K562 (cell line): ENCODE data around the gene GRIK3. TPM values are rescaled to one million over a fixed set of nuclear protein-coding genes. Genes with fewer than 3 reads are reported as not detected.

Experiments
- DNMT1 ChIP-seq: fragments of 450-650 bp; IDR thresholded peaks from 2 replicates; pipeline ENCODE4 v1.6.1; 2016; ENCODE audit warnings: antibody characterized with exemption, mild to moderate bottlenecking
- E2F1 ChIP-seq: sonication (generic); formaldehyde crosslinking; IDR thresholded peaks from 2 replicates; pipeline ENCODE4 v1.8.1; 2023; ENCODE audit warnings: mild to moderate bottlenecking, missing genetic modification reagents, moderate library complexity
- KAT8 ChIP-seq: fragments of 450-650 bp; IDR thresholded peaks from 2 replicates; pipeline ENCODE4 v1.6.1; 2016; ENCODE audit warnings: low read depth, mild to moderate bottlenecking
- MAX ChIP-seq: sonication (generic); formaldehyde crosslinking; IDR thresholded peaks from 2 replicates; pipeline ENCODE4 v1.9.0; 2022; ENCODE audit warnings: mild to moderate bottlenecking, missing genetic modification reagents
- MBD2 ChIP-seq: sonication (generic); IDR thresholded peaks from 2 replicates; pipeline ENCODE4 v1.6.1; 2016; ENCODE audit warnings: low read depth, borderline replicate concordance
- PML ChIP-seq: IDR thresholded peaks from 2 replicates; pipeline ENCODE4 v1.6.1; 2012; ENCODE audit warnings: low read length, inconsistent platforms
- SMAD2 ChIP-seq: fragments of 150-350 bp; IDR thresholded peaks from 2 replicates; pipeline ENCODE4 v1.6.1; 2014; ENCODE audit warnings: low read depth, mild to moderate bottlenecking, low read length
- SP2 ChIP-seq: IDR thresholded peaks from 2 replicates; pipeline ENCODE4 v1.6.1; 2011; ENCODE audit warnings: mild to moderate bottlenecking, low read depth, low read length, moderate library complexity; ENCODE audit not compliant: poor library complexity, severe bottlenecking; ENCODE audit errors: extremely low read depth
- TRIM28 ChIP-seq: fragments of 450-650 bp; IDR thresholded peaks from 2 replicates; pipeline ENCODE4 v1.6.1; 2017
- USF2 ChIP-seq: sonication (generic); formaldehyde crosslinking; IDR thresholded peaks from 2 replicates; pipeline ENCODE4 v1.5.0; 2020; ENCODE audit warnings: missing genetic modification reagents
- ZFPM2 ChIP-seq: fragments of 250-450 bp; sonication (Bioruptor Pico); IDR thresholded peaks from 2 replicates; pipeline ENCODE4 v1.5.1; 2022; ENCODE audit warnings: mild to moderate bottlenecking
- ZMIZ1 ChIP-seq, 2 experiments: fragments of 150-350 bp in 1 of 2; IDR thresholded peaks; 2 replicates each; pipeline ENCODE4 v1.6.1; 2012 to 2016; ENCODE audit warnings: low read depth in 2 of 2, low read length in 2 of 2, mild to moderate bottlenecking in 1 of 2, moderate library complexity in 1 of 2
- ZNF583 ChIP-seq: fragments of 250-450 bp; sonication (Bioruptor Pico); IDR thresholded peaks from 2 replicates; pipeline ENCODE4 v1.4.0; 2020
- polyA plus RNA-seq, 8 experiments: library from polyadenylated mRNA; depleted of rRNA in 4 of 8; stranded (reverse) in 5 of 8; unstranded in 3 of 8; fragments of >200 nt; fragmentation: Nextera tagmentation in 2 of 8; fragmentation: Illumina TruSeq in 1 of 8; extraction: Ambion mirVana in 2 of 8; extraction: Trizol in 1 of 8; gene quantifications; 2 replicates each; pipeline versions ENCODE4 v1.2.1 to v1.2.3, GENCODE V29; 2011 to 2014; ENCODE audit warnings: inconsistent platforms in 1 of 8, missing spikeins in 1 of 8
- total RNA-seq, 7 experiments: library from RNA; depleted of rRNA in 6 of 7; stranded (reverse); fragments of >200 nt in 6 of 7; fragmentation: Illumina TruSeq in 2 of 7; extraction: Trizol in 2 of 7; gene quantifications; 2 replicates each; pipeline versions ENCODE4 v1.2.1 to v1.2.3, GENCODE V29; 2011 to 2021; ENCODE audit warnings: low replicate concordance in 1 of 7

GRIK3 gene
- total and polyA plus RNA-seq, 9 of the 15 experiments (the other 6 are each of a cell fraction or from before 2014, with no cell fraction given): not detected

- TF ChIP-seq ZMIZ1 (IDR thresholded peaks at IDR 0.05; ENCODE audit: low read depth in 2 of 2, low read length in 2 of 2) (no peak), MAX (CRISPR knock-in tag) (no peak), PML (no peak), SMAD2 (no peak), MBD2 (no peak), ZFPM2 (CRISPR knock-in tag) (no peak), E2F1 (CRISPR knock-in tag) (no peak), USF2 (CRISPR knock-in tag) (no peak), TRIM28 (no peak), ZNF583 (CRISPR knock-in tag) (no peak), KAT8 (no peak), DNMT1 (no peak), SP2 (no peak)
Observed at GRCh38 chr1:36852586-36852985, 181.7 kb downstream of the GRIK3 start (continued).
